Endodermal cell (in vitro differentiated cells): ENCODE results near the gene TSEN34. TPM values are rescaled to one million over a fixed set of nuclear protein-coding genes. Genes with fewer than 3 reads are reported as not detected.
A peak's percentile ranks its signal among the peaks of the same experiment; 100 is the strongest.

Experiments
- DNase-seq: peaks from one replicate; pipeline ENCODE4 v3.0.0-alpha.2; 2017
- H3K27ac ChIP-seq: 2 replicates; pipeline ENCODE4 v1.5.1; 2013; ENCODE audit warnings: mild to moderate bottlenecking, low read depth, low read length, moderate library complexity
- H3K27me3 ChIP-seq: 2 replicates; pipeline ENCODE4 v1.6.1; 2013; ENCODE audit warnings: mild to moderate bottlenecking, low read length, moderate library complexity; ENCODE audit not compliant: insufficient read depth, control insufficient read depth, poor library complexity, severe bottlenecking
- H3K36me3 ChIP-seq: 2 replicates; pipeline ENCODE4 v1.7.0; 2013; ENCODE audit warnings: mild to moderate bottlenecking, low read length, moderate library complexity; ENCODE audit not compliant: control insufficient read depth, insufficient read depth
- H3K4me1 ChIP-seq: one replicate; pipeline ENCODE4 v1.7.0; 2013; ENCODE audit warnings: low read length; ENCODE audit not compliant: control insufficient read depth, insufficient read depth
- H3K4me3 ChIP-seq: 2 replicates; pipeline ENCODE4 v1.5.1; 2013; ENCODE audit warnings: mild to moderate bottlenecking, low read length, moderate library complexity
- H3K9ac ChIP-seq: 2 replicates; pipeline ENCODE4 v1.6.1; 2013; ENCODE audit warnings: mild to moderate bottlenecking, low read length, moderate library complexity; ENCODE audit not compliant: poor library complexity, severe bottlenecking; ENCODE audit errors: extremely low read depth
- H3K9me3 ChIP-seq: 2 replicates; pipeline ENCODE4 v1.6.1; 2013; ENCODE audit warnings: mild to moderate bottlenecking, low read length, moderate library complexity; ENCODE audit not compliant: control insufficient read depth
- H3K27ac Mint-ChIP-seq: 2 replicates; pipeline ENCODE4 v1.8.0; 2020; ENCODE audit warnings: mixed read lengths
- H3K27me3 Mint-ChIP-seq: 2 replicates; pipeline ENCODE4 v1.8.0; 2021; ENCODE audit warnings: mild to moderate bottlenecking, mixed read lengths; ENCODE audit not compliant: insufficient read depth
- H3K36me3 Mint-ChIP-seq: 2 replicates; pipeline ENCODE4 v1.8.0; 2020; ENCODE audit warnings: low read depth, mixed read lengths
- H3K4me1 Mint-ChIP-seq: 2 replicates; pipeline ENCODE4 v1.8.0; 2020; ENCODE audit warnings: mixed read lengths
- H3K4me3 Mint-ChIP-seq: 2 replicates; pipeline ENCODE4 v1.8.0; 2020; ENCODE audit warnings: mild to moderate bottlenecking, moderate library complexity, mixed read lengths
- H3K9me3 Mint-ChIP-seq: 2 replicates; pipeline ENCODE4 v1.8.0; 2020; ENCODE audit warnings: mild to moderate bottlenecking, mixed read lengths
- CTCF ChIP-seq: fragments of 200-600 bp; sonication (generic); conservative IDR thresholded peaks from 2 replicates; pipeline ENCODE4 v1.5.0; 2021; ENCODE audit warnings: antibody characterized with exemption, mild to moderate bottlenecking
- WGBS, 2 experiments: methylation state at CpG; one replicate each; pipeline versions ENCODE4 v1.1.5 to v1.1.7; 2013; ENCODE audit warnings: missing lambda C conversion rate in 2 of 2, mixed read lengths in 1 of 2; ENCODE audit not compliant: insufficient coverage in 1 of 2, insufficient read length in 1 of 2; 5-methylcytosine and 5-hydroxymethylcytosine counted together
- total RNA-seq, 2 donors: library from RNA; stranded (reverse); fragmentation: NEBNext Ultra II Directional in 1 of 2; extraction: Animal tissue kit (Norgen Biotek cat#: 25700) in 1 of 2; gene quantifications; 2 replicates in 1 of 2; 3 replicates in 1 of 2; pipeline ENCODE4 v1.2.1, GENCODE V29; 2021

The TSEN34 gene
- total RNA-seq, 2 donors from 2014 or later = 26.0 to 27.5 TPM

- no peaks in the 10 kb centered on the region for H3K9me3 ChIP-seq
- H3K4me1 ChIP-seq = no peaks in the 10 kb centered on the region
- H3K9ac ChIP-seq = no peak overlapping the region
- Mint-ChIP-seq H3K4me3 (no peak overlapping the region), H3K36me3 (peaks cover 69% of the 10 kb centered on the region), H3K9me3 (no peaks in the 10 kb centered on the region), H3K27me3 (no peaks in the 10 kb centered on the region), H3K4me1 (no peaks in the 10 kb centered on the region), H3K27ac (no peak overlapping the region)
- WGBS, 2 experiments = 96% methylated on average over 9 to 25 of the region's 25 CpGs
- no peak for TF ChIP-seq CTCF
- no peak overlapping the region for H3K27ac ChIP-seq
- no peak for DNase-seq
- no peaks in the 10 kb centered on the region for H3K27me3 ChIP-seq
- H3K36me3 ChIP-seq = peaks cover 81% of the 10 kb centered on the region
- no peak overlapping the region for H3K4me3 ChIP-seq
Observed at GRCh38 chr19:54152878-54153524, 38.1 kb upstream of the TSEN34 start.

GRCh38 chr19:54153731-54154326 lies 37.3 kb upstream of the TSEN34 start:
- H3K4me1 Mint-ChIP-seq = no peaks in the 10 kb centered on the region
- no peaks in the 10 kb centered on the region for H3K27me3 Mint-ChIP-seq
- 90 to 98% methylated on average over 9 to 10 of the region's 10 CpGs for WGBS, 2 experiments
- Histone ChIP-seq H3K36me3 (peaks cover 80% of the 10 kb centered on the region), H3K9ac (no peak overlapping the region), H3K4me1 (no peaks in the 10 kb centered on the region), H3K27ac (no peak overlapping the region), H3K4me3 (no peak overlapping the region), H3K27me3 (no peaks in the 10 kb centered on the region), H3K9me3 (no peaks in the 10 kb centered on the region)
- peaks cover 68% of the 10 kb centered on the region for H3K36me3 Mint-ChIP-seq
- no peak for DNase-seq
- H3K4me3 Mint-ChIP-seq = no peak overlapping the region
- no peak for TF ChIP-seq CTCF
- no peak overlapping the region for H3K27ac Mint-ChIP-seq
- H3K9me3 Mint-ChIP-seq = no peaks in the 10 kb centered on the region

- no peak for TF ChIP-seq CTCF
- 93 to 98% methylated on average over 8 to 18 of the region's 18 CpGs for WGBS, 2 experiments
- Mint-ChIP-seq H3K27me3 (no peaks in the 10 kb centered on the region), H3K36me3 (peaks cover 59% of the 10 kb centered on the region), H3K27ac (peak overlapping the region; percentile 58), H3K4me1 (no peaks in the 10 kb centered on the region), H3K9me3 (no peaks in the 10 kb centered on the region), H3K4me3 (no peak overlapping the region)
- Histone ChIP-seq H3K4me1 (no peaks in the 10 kb centered on the region), H3K4me3 (no peak overlapping the region), H3K9me3 (no peaks in the 10 kb centered on the region), H3K27me3 (no peaks in the 10 kb centered on the region), H3K9ac (no peak overlapping the region), H3K27ac (no peak overlapping the region), H3K36me3 (peaks cover 71% of the 10 kb centered on the region)
- DNase-seq = no peak
Observed at GRCh38 chr19:54154603-54155345, 36.3 kb upstream of the TSEN34 start.
